Ureter (tissue), 1 donor: ENCODE data around the gene OMD. TPM values are rescaled to one million over a fixed set of nuclear protein-coding genes. Genes with fewer than 3 reads are reported as not detected.

Experiments used
- DNase-seq: peaks from one replicate; pipeline ENCODE4 v3.0.0-alpha.2; 2020; ENCODE audit warnings: low spot score
- total RNA-seq: library from RNA; stranded (reverse); gene quantifications from one replicate; pipeline ENCODE4 v1.2.4, GENCODE V29; 2023
- donor health status: DM: yes; HTN: yes; CAD: no.

The OMD gene
- total RNA-seq, 1 donor from 2014 or later: 2.2 TPM

- DNase-seq: no peak
These were observed 55.2 kb downstream of the OMD start for GRCh38 chr9:92369075-92369474.

Other genes with a start within 250 kb of the OMD start
- 269 TPM for gene IARS1, start 130.8 kb downstream of the OMD start, total RNA-seq
- 60.2 TPM for gene NOL8, start 99.1 kb downstream of the OMD start, total RNA-seq
- 10.6 TPM for gene CENPP, start 98.5 kb downstream of the OMD start, total RNA-seq
- gene OGN, start 19.9 kb downstream of the OMD start, total RNA-seq: 18.1 TPM
- 7.5 TPM for gene ASPN, start 58.0 kb upstream of the OMD start, total RNA-seq
- gene ECM2, start 111.5 kb upstream of the OMD start, total RNA-seq: 16.3 TPM
- gene IPPK, start 245.7 kb upstream of the OMD start, total RNA-seq: 11.9 TPM